VCaP (cell line): Measurements from ENCODE around the gene CD81.

Experiments used
- H3K27ac ChIP-seq: fragments of 450-650 bp; 2 replicates; pipeline ENCODE4 v1.5.1; 2017
- CTCF ChIP-seq: fragments of 450-650 bp; conservative IDR thresholded peaks from 2 replicates; pipeline ENCODE4 v1.5.1; 2017; ENCODE audit warnings: mild to moderate bottlenecking, moderate library complexity

Gene CD81

GRCh38 chr11:2375341-2375853 lies 1.7 kb upstream of the CD81 start:
- peak overlapping the region; percentile 89 for H3K27ac ChIP-seq
- TF ChIP-seq CTCF: peak; percentile 39

- no peak for TF ChIP-seq CTCF
- peak overlapping the region; percentile 89 for H3K27ac ChIP-seq
Observed at GRCh38 chr11:2375964-2376551, 1.1 kb upstream of the CD81 start.

GRCh38 chr11:2377511-2378443 lies 667 bp downstream of the CD81 start:
- TF ChIP-seq CTCF: no peak
- peak overlapping the region; percentile 89 for H3K27ac ChIP-seq

- TF ChIP-seq CTCF: no peak
- H3K27ac ChIP-seq: peak overlapping the region; percentile 89; the same call in 1 of the 2 replicates
Observed at GRCh38 chr11:2378527-2379210, 1.6 kb downstream of the CD81 start.

- H3K27ac ChIP-seq: no peak overlapping the region
- TF ChIP-seq CTCF: no peak
Observed at GRCh38 chr11:2379466-2380174, 2.5 kb downstream of the CD81 start.

- no peak for TF ChIP-seq CTCF
- no peak overlapping the region for H3K27ac ChIP-seq
Observed at GRCh38 chr11:2380396-2380795, 3.3 kb downstream of the CD81 start.
